Right lobe of liver (tissue), 4 donors: Measurements from ENCODE around the gene GAL3ST3.

Source experiments
- POLR2A ChIP-seq: fragments of 450-650 bp; IDR thresholded peaks from one replicate; pipeline ENCODE4 v1.6.1; 2017; ENCODE audit warnings: antibody characterized with exemption, mild to moderate bottlenecking
- TF ChIP-seq, protein P1 (sequence below), 4 donors: fragments of 200-600 bp in 3 of 4; fragments of 450-650 bp in 1 of 4; IDR thresholded peaks; one replicate each; pipeline versions ENCODE4 v1.5.1 to v1.8.0; 2016 to 2022; ENCODE audit warnings: antibody characterized with exemption in 4 of 4, mild to moderate bottlenecking in 2 of 4
- donor health status: DM: no; HTN: no; CAD: no.
- donor health status: DM: no; HTN: no; CAD: no.
- donor health status: DM: no; HTN: yes; CAD: no.

DNA sequence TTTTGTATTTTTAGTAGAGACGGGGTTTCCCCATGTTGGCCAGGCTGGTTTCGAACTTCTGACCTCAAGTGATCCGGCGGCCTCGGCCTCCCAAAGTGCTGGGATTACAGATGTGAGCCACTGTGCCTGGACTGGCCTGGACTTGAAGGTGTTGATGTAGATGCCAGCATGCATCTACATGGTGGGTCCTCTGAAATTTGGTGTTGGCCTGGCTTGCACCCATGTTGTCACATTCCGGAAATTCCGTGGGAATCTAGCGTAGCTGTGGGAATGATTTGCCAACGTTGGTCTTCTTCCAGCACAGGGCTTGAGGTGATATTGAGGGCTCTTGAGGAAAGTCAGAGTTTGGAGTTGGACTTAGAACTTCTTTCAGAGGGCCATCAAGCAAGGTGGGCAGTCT lies 27.6 kb upstream of the GAL3ST3 start:
- TF ChIP-seq, protein P1, sequence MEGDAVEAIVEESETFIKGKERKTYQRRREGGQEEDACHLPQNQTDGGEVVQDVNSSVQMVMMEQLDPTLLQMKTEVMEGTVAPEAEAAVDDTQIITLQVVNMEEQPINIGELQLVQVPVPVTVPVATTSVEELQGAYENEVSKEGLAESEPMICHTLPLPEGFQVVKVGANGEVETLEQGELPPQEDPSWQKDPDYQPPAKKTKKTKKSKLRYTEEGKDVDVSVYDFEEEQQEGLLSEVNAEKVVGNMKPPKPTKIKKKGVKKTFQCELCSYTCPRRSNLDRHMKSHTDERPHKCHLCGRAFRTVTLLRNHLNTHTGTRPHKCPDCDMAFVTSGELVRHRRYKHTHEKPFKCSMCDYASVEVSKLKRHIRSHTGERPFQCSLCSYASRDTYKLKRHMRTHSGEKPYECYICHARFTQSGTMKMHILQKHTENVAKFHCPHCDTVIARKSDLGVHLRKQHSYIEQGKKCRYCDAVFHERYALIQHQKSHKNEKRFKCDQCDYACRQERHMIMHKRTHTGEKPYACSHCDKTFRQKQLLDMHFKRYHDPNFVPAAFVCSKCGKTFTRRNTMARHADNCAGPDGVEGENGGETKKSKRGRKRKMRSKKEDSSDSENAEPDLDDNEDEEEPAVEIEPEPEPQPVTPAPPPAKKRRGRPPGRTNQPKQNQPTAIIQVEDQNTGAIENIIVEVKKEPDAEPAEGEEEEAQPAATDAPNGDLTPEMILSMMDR (IDR thresholded peaks at IDR 0.05): no peak
- TF ChIP-seq POLR2A: no peak
